ENCODE measurements around the gene TIGD3. TPM values are rescaled to one million over a fixed set of nuclear protein-coding genes. Genes with fewer than 3 reads are reported as not detected.

TIGD3 gene
- total RNA-seq, 6 experiments from 2014 or later, result 0.10 to 0.28 (median 0.20) TPM; not detected in 3

- H3K36me3 ChIP-seq, result peaks cover 0 to 11% (median 3%) of the 10 kb centered on the region in 4 donors
- 66% methylated on average over 7 of the region's 21 CpGs for WGBS (ENCODE audit: insufficient coverage, low coverage, low lambda C conversion rate, missing lambda C conversion rate)
Measured at GRCh38 chr11:65390099-65390941, 35.8 kb downstream of the TIGD3 start.

GRCh38 chr11:65390996-65391395, 36.4 kb downstream of the TIGD3 start:
- H3K9me3 ChIP-seq, result no peaks in the 10 kb centered on the region
- peaks cover 0 to 11% (median 3%) of the 10 kb centered on the region in 4 donors for H3K36me3 ChIP-seq
- TF ChIP-seq CTCF (IDR thresholded peaks at IDR 0.05) (no peak), POLR2A (IDR thresholded peaks at IDR 0.05) (no peak)
- 63% methylated on average over 4 of the region's 9 CpGs for WGBS (ENCODE audit: insufficient coverage, low coverage, low lambda C conversion rate, missing lambda C conversion rate)
- H3K4me3 ChIP-seq, result no peak overlapping the region
- peak overlapping the region; percentile 31 to 59 (median 47) for H3K27ac ChIP-seq
- H3K4me1 ChIP-seq, result peaks cover 0 to 13% (median 4%) of the 10 kb centered on the region in 4 donors
- DNase-seq (peak in 1 of 3 donors; percentile 54), ATAC-seq (peak; percentile 31 to 61 (median 36))
- H3K27me3 ChIP-seq, result no peaks in the 10 kb centered on the region
- intact Hi-C loops (cut with DNase I), result loop anchor here in 1 of 2 donors (5.0 kb wide), 1 partner anchor 34 kb away; no protein-coding TSS in a partner anchor

More at GRCh38 chr11:65390099-65390941, 35.8 kb downstream of the TIGD3 start:
- no peaks in the 10 kb centered on the region for H3K9me3 ChIP-seq
- peaks cover 0 to 20% (median 4%) of the 10 kb centered on the region in 4 donors for H3K4me1 ChIP-seq
- DNase-seq (peak in 1 of 3 donors; percentile 47), ATAC-seq (peak in 1 of 4 donors; percentile 1)
- H3K4me3 ChIP-seq, result no peak overlapping the region
- no peaks in the 10 kb centered on the region for H3K27me3 ChIP-seq
- TF ChIP-seq POLR2A (IDR thresholded peaks at IDR 0.05) (no peak), CTCF (IDR thresholded peaks at IDR 0.05) (no peak)
- intact Hi-C loops (cut with DNase I), result loop anchor here in 1 of 2 donors (5.0 kb wide), 1 partner anchor 33 kb away; no protein-coding TSS in a partner anchor
- H3K27ac ChIP-seq, result peak overlapping the region; percentile 31 to 59 (median 47)

- no peaks in the 10 kb centered on the region for H3K27me3 ChIP-seq
- ATAC-seq (no peak), DNase-seq (peak in 1 of 3 donors; percentile 50)
- peaks cover 0 to 10% (median 2%) of the 10 kb centered on the region in 4 donors for H3K4me1 ChIP-seq
- 100% methylated on average over 2 of the region's 13 CpGs for WGBS (ENCODE audit: insufficient coverage, low coverage, low lambda C conversion rate, missing lambda C conversion rate)
- intact Hi-C loops (cut with DNase I), result loop anchor here in 1 of 2 donors (5.0 kb wide), 1 partner anchor 35 kb away; no protein-coding TSS in a partner anchor
- H3K4me3 ChIP-seq, result no peak overlapping the region
- H3K27ac ChIP-seq, result peak overlapping the region in 1 of 3 donors; percentile 33
- H3K9me3 ChIP-seq, result no peaks in the 10 kb centered on the region
- H3K36me3 ChIP-seq, result peaks cover 0 to 11% (median 5%) of the 10 kb centered on the region in 4 donors
- TF ChIP-seq CTCF (IDR thresholded peaks at IDR 0.05) (no peak), POLR2A (IDR thresholded peaks at IDR 0.05) (no peak)
Measured at GRCh38 chr11:65392186-65392829, 37.8 kb downstream of the TIGD3 start.

- intact Hi-C loops (cut with DNase I), result loop anchor here in 1 of 2 donors (5.0 kb wide), 1 partner anchor 36 kb away; no protein-coding TSS in a partner anchor
- no peak overlapping the region for H3K4me3 ChIP-seq
- no peak for TF ChIP-seq POLR2A (IDR thresholded peaks at IDR 0.05)
- TF ChIP-seq CTCF (IDR thresholded peaks at IDR 0.05), result no peak
- ATAC-seq (no peak), DNase-seq (no peak)
- H3K27me3 ChIP-seq, result no peaks in the 10 kb centered on the region
- 82% methylated on average over 3 of the region's 5 CpGs for WGBS (ENCODE audit: insufficient coverage, low coverage, low lambda C conversion rate, missing lambda C conversion rate)
- H3K27ac ChIP-seq, result no peak overlapping the region
- peaks cover 0 to 11% (median 5%) of the 10 kb centered on the region in 4 donors for H3K36me3 ChIP-seq
- H3K9me3 ChIP-seq, result no peaks in the 10 kb centered on the region
- peaks cover 0 to 10% (median 0%) of the 10 kb centered on the region in 4 donors for H3K4me1 ChIP-seq
Measured at GRCh38 chr11:65392899-65393298, 38.3 kb downstream of the TIGD3 start.

Data from right lobe of liver (tissue), 6 donors.